A549 (cell line): Measurements from ENCODE around the gene NHERF1. TPM values are rescaled to one million over a fixed set of nuclear protein-coding genes. Genes with fewer than 3 reads are reported as not detected.

Experiments used
- ATAC-seq, 2 experiments: fragments of 200-7000 bp in 1 of 2; fragments of >200 bp in 1 of 2; cut with Nextera tagmentation in 1 of 2; cut with Tn5 transposase in 1 of 2; 3 replicates each; pipeline versions ENCODE4 v1.8.0 to v1.9.1; 2018 to 2020; ENCODE audit warnings: mild to moderate bottlenecking in 1 of 2, moderate library complexity in 1 of 2
- CTCF ChIA-PET: fragments of 300-600 bp; sonication (Branson Sonifier 250); formaldehyde crosslinking; extraction: SDS; loops from one replicate; lab custom pipeline; 2021; ENCODE audit warnings: antibody characterized with exemption, inconsistent platforms; lab: Yijun Ruan, JAX
- POLR2A ChIA-PET: fragments of 350-600 bp; formaldehyde crosslinking; extraction: SDS; loops from one replicate; lab custom pipeline; 2021; ENCODE audit warnings: antibody characterized with exemption, inconsistent platforms; lab: Yijun Ruan, JAX
- DNase-seq, 2 experiments: peaks; one replicate each; pipeline versions ENCODE4 v3.0.0 to v3.0.0-alpha.2; 2011 to 2016; ENCODE audit warnings: low read depth in 1 of 2, low spot score in 1 of 2
- FAIRE-seq: peaks from 2 replicates; lab custom pipeline; 2011; peaks lifted over from hg19 to GRCh38; lab: Jason Lieb, UNC
- H3K27ac ChIP-seq, 2 experiments: fragments of >200 bp; sonication (Bioruptor Twin); formaldehyde crosslinking; 3 replicates each; pipeline ENCODE4 v1.5.1; 2016 to 2017
- H3K4me1 ChIP-seq: fragments of >200 bp; sonication (Bioruptor Twin); formaldehyde crosslinking; 3 replicates; pipeline ENCODE4 v1.6.1; 2016
- H3K4me2 ChIP-seq: fragments of >200 bp; sonication (Bioruptor Twin); formaldehyde crosslinking; 3 replicates; pipeline ENCODE4 v1.6.1; 2016
- H3K4me3 ChIP-seq: fragments of >200 bp; sonication (Bioruptor Twin); formaldehyde crosslinking; 3 replicates; pipeline ENCODE4 v1.5.1; 2016
- H3K9me3 ChIP-seq: fragments of >200 bp; sonication (Bioruptor Twin); formaldehyde crosslinking; 3 replicates; pipeline ENCODE4 v1.6.1; 2016
- CBX2 ChIP-seq: fragments of 200-600 bp; sonication (generic); IDR thresholded peaks from 2 replicates; pipeline ENCODE4 v1.6.1; 2016; ENCODE audit warnings: low read depth, mild to moderate bottlenecking, borderline replicate concordance
- CHD2 ChIP-seq: fragments of 150-350 bp; IDR thresholded peaks from 2 replicates; pipeline ENCODE4 v1.6.1; 2014; ENCODE audit warnings: low read length; ENCODE audit not compliant: partially characterized antibody
- EP300 ChIP-seq, 2 experiments: fragments of >200 bp; sonication (Bioruptor Twin); formaldehyde crosslinking; IDR thresholded peaks; 2 replicates in 1 of 2; 3 replicates in 1 of 2; pipeline ENCODE4 v1.6.1; 2016 to 2017
- FOSB ChIP-seq: fragments of 250-450 bp; sonication (Bioruptor Pico); IDR thresholded peaks from 2 replicates; pipeline ENCODE4 v1.5.0; 2020; ENCODE audit warnings: mild to moderate bottlenecking, moderate library complexity
- FOSL2 ChIP-seq, 2 experiments: fragments of 450-650 bp in 1 of 2; fragments of >200 bp in 1 of 2; sonication (Bioruptor Twin) in 1 of 2; formaldehyde crosslinking; IDR thresholded peaks; 2 replicates each; pipeline versions ENCODE4 v1.5.0 to v1.6.1; 2016 to 2020; ENCODE audit warnings: mild to moderate bottlenecking in 1 of 2, moderate library complexity in 1 of 2
- FOXS1 ChIP-seq: fragments of 250-450 bp; sonication (Bioruptor Pico); IDR thresholded peaks from 2 replicates; pipeline ENCODE4 v1.5.0; 2020; ENCODE audit warnings: mild to moderate bottlenecking, moderate library complexity
- GATA3 ChIP-seq: IDR thresholded peaks from 2 replicates; pipeline ENCODE4 v1.6.1; 2012; ENCODE audit warnings: borderline replicate concordance
- HDAC2 ChIP-seq: fragments of 200-600 bp; sonication (generic); IDR thresholded peaks from 2 replicates; pipeline ENCODE4 v1.6.1; 2016
- HOXB5 ChIP-seq: fragments of 250-450 bp; sonication (Bioruptor Pico); IDR thresholded peaks from 2 replicates; pipeline ENCODE4 v1.5.0; 2020; ENCODE audit warnings: mild to moderate bottlenecking, moderate library complexity
- KDM5A ChIP-seq: fragments of 200-600 bp; sonication (generic); IDR thresholded peaks from 2 replicates; pipeline ENCODE4 v1.6.1; 2016; ENCODE audit warnings: antibody characterized with exemption, mild to moderate bottlenecking
- NR3C1 ChIP-seq: fragments of >200 bp; sonication (Bioruptor Twin); formaldehyde crosslinking; IDR thresholded peaks from 3 replicates; pipeline ENCODE4 v1.6.1; 2017
- POLR2AphosphoS2 ChIP-seq: conservative IDR thresholded peaks from 2 replicates; pipeline ENCODE4 v1.6.1; 2012; ENCODE audit warnings: low read length, improper control_type of control experiment, inconsistent platforms
- RAD21 ChIP-seq, 2 experiments: fragments of >200 bp in 1 of 2; sonication (Bioruptor Twin) in 1 of 2; formaldehyde crosslinking in 1 of 2; IDR thresholded peaks in 1 of 2; conservative IDR thresholded peaks in 1 of 2; 2 replicates in 1 of 2; 3 replicates in 1 of 2; pipeline ENCODE4 v1.6.1; 2012 to 2018; ENCODE audit warnings: inconsistent platforms in 1 of 2
- RARB ChIP-seq: fragments of 250-450 bp; sonication (Bioruptor Pico); IDR thresholded peaks from 2 replicates; pipeline ENCODE4 v1.8.0; 2021; ENCODE audit warnings: mild to moderate bottlenecking, moderate library complexity
- ZNF302 ChIP-seq: fragments of 250-450 bp; sonication (Bioruptor Pico); IDR thresholded peaks from 2 replicates; pipeline ENCODE4 v1.9.0; 2021; ENCODE audit warnings: inconsistent platforms, mild to moderate bottlenecking, moderate library complexity
- WGBS: methylation state at CpG from one replicate; pipeline ENCODE4 v1.1.6; 2017; ENCODE audit errors: missing lambda C conversion rate; 5-methylcytosine and 5-hydroxymethylcytosine counted together
- polyA plus RNA-seq, 4 experiments: library from polyadenylated mRNA; depleted of rRNA in 3 of 4; stranded (reverse); fragments of >200 nt; fragmentation: RNase III in 1 of 4; extraction: RNeasy Plus Mini Kit Qiagen cat#74134 plus additional on column Dnase treatment in 1 of 4; gene quantifications; 2 replicates in 3 of 4; 3 replicates in 1 of 4; pipeline ENCODE4 v1.2.3, GENCODE V29; 2011 to 2017
- TF ChIP-seq, protein P1 (sequence below): fragments of >200 bp; sonication (Bioruptor Twin); formaldehyde crosslinking; IDR thresholded peaks from 3 replicates; pipeline ENCODE4 v1.6.1; 2016
- TF ChIP-seq, protein P2 (sequence below): fragments of 200-600 bp; sonication (generic); IDR thresholded peaks from 2 replicates; pipeline ENCODE4 v1.6.1; 2016; ENCODE audit warnings: antibody characterized with exemption, mild to moderate bottlenecking, moderate library complexity
- TF ChIP-seq, protein P3 (sequence below): IDR thresholded peaks from 2 replicates; pipeline ENCODE4 v1.6.1; 2012
- TF ChIP-seq, protein P4 (sequence below): fragments of 450-650 bp; IDR thresholded peaks from 2 replicates; pipeline ENCODE4 v1.6.1; 2014; ENCODE audit warnings: antibody characterized with exemption

NHERF1 gene
- polyA plus RNA-seq, 2 of the 4 experiments (the other 2 are of a cell fraction), result 41.5 to 51.5 TPM

DNA sequence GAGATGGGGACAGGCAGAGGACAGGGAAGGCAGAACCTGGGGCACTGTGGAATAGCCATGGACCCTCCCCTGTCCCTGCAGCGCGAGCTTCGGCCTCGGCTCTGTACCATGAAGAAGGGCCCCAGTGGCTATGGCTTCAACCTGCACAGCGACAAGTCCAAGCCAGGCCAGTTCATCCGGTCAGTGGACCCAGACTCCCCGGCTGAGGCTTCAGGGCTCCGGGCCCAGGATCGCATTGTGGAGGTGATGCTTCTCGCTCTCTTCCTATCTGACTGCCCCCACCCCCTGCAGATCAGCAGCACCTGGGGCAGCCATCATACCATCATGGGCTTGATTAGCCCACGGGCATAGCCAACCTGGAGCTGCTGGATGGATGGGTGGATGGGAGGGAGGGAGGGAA is 13.5 kb downstream of the NHERF1 start:
- TF ChIP-seq GATA3 (no peak), CHD2 (no peak), HOXB5 (CRISPR knock-in tag) (no peak), EP300 (IDR thresholded peaks at IDR 0.05) (no peak), RAD21 (conservative IDR thresholded peaks at IDR 0.05 in 1 of 2, IDR thresholded peaks at IDR 0.05 in 1 of 2) (no peak), FOXS1 (no peak), CBX2 (no peak), ZNF302 (no peak), POLR2AphosphoS2 (no peak), KDM5A (no peak), RARB (CRISPR knock-in tag) (no peak), FOSB (CRISPR knock-in tag) (no peak), NR3C1 (no peak), HDAC2 (no peak), FOSL2 (IDR thresholded peaks at IDR 0.05) (no peak), FOSL2 (CRISPR knock-in tag; IDR thresholded peaks at IDR 0.05) (no peak)
- TF ChIP-seq, protein P1, sequence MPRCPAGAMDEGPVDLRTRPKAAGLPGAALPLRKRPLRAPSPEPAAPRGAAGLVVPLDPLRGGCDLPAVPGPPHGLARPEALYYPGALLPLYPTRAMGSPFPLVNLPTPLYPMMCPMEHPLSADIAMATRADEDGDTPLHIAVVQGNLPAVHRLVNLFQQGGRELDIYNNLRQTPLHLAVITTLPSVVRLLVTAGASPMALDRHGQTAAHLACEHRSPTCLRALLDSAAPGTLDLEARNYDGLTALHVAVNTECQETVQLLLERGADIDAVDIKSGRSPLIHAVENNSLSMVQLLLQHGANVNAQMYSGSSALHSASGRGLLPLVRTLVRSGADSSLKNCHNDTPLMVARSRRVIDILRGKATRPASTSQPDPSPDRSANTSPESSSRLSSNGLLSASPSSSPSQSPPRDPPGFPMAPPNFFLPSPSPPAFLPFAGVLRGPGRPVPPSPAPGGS, result no peak
- TF ChIP-seq, protein P2, sequence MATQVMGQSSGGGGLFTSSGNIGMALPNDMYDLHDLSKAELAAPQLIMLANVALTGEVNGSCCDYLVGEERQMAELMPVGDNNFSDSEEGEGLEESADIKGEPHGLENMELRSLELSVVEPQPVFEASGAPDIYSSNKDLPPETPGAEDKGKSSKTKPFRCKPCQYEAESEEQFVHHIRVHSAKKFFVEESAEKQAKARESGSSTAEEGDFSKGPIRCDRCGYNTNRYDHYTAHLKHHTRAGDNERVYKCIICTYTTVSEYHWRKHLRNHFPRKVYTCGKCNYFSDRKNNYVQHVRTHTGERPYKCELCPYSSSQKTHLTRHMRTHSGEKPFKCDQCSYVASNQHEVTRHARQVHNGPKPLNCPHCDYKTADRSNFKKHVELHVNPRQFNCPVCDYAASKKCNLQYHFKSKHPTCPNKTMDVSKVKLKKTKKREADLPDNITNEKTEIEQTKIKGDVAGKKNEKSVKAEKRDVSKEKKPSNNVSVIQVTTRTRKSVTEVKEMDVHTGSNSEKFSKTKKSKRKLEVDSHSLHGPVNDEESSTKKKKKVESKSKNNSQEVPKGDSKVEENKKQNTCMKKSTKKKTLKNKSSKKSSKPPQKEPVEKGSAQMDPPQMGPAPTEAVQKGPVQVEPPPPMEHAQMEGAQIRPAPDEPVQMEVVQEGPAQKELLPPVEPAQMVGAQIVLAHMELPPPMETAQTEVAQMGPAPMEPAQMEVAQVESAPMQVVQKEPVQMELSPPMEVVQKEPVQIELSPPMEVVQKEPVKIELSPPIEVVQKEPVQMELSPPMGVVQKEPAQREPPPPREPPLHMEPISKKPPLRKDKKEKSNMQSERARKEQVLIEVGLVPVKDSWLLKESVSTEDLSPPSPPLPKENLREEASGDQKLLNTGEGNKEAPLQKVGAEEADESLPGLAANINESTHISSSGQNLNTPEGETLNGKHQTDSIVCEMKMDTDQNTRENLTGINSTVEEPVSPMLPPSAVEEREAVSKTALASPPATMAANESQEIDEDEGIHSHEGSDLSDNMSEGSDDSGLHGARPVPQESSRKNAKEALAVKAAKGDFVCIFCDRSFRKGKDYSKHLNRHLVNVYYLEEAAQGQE, result no peak
- TF ChIP-seq, protein P3, sequence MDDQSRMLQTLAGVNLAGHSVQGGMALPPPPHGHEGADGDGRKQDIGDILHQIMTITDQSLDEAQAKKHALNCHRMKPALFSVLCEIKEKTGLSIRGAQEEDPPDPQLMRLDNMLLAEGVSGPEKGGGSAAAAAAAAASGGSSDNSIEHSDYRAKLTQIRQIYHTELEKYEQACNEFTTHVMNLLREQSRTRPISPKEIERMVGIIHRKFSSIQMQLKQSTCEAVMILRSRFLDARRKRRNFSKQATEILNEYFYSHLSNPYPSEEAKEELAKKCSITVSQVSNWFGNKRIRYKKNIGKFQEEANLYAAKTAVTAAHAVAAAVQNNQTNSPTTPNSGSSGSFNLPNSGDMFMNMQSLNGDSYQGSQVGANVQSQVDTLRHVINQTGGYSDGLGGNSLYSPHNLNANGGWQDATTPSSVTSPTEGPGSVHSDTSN, result no peak
- TF ChIP-seq, protein P4, sequence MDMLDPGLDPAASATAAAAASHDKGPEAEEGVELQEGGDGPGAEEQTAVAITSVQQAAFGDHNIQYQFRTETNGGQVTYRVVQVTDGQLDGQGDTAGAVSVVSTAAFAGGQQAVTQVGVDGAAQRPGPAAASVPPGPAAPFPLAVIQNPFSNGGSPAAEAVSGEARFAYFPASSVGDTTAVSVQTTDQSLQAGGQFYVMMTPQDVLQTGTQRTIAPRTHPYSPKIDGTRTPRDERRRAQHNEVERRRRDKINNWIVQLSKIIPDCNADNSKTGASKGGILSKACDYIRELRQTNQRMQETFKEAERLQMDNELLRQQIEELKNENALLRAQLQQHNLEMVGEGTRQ, result no peak
- POLR2A ChIA-PET, result no interaction called here
- FAIRE-seq (no peak), DNase-seq (no peak), ATAC-seq (no peak)
- Histone ChIP-seq H3K9me3 (no peaks in the 10 kb centered on the region), H3K4me3 (no peak overlapping the region), H3K27ac (no peak overlapping the region), H3K4me2 (no peak overlapping the region), H3K4me1 (peaks cover 73% of the 10 kb centered on the region)
- WGBS, result 90% methylated on average over 11 of the region's 11 CpGs
- CTCF ChIA-PET, result interaction anchor here (0.6 to 53.6 kb wide), 7 partner anchors 7 to 266 kb away, joined by 3 to 1302 read pairs (median 13); partner anchors contain the start of genes FDXR, GRIN2C, NAT9 and NHERF1
